ENCODE data around the gene BRCA2.

BRCA2 gene

GRCh38 chr13:32277839-32278238, 37.5 kb upstream of the BRCA2 start:
- no peak overlapping the region for H3K4me3 ChIP-seq (replicated peaks; ENCODE audit: low read depth, low read length)
- DNase-seq (ENCODE audit: low read depth) = no peak
- TF ChIP-seq CTCF (IDR thresholded peaks at IDR 0.05; ENCODE audit: low read length, missing control alignments) = no peak

GRCh38 chr13:32278426-32278825, 36.9 kb upstream of the BRCA2 start:
- no peak overlapping the region for H3K4me3 ChIP-seq (replicated peaks; ENCODE audit: low read depth, low read length)
- DNase-seq (ENCODE audit: low read depth) = no peak
- TF ChIP-seq CTCF (IDR thresholded peaks at IDR 0.05; ENCODE audit: low read length, missing control alignments) = no peak

GRCh38 chr13:32281096-32281495, 34.2 kb upstream of the BRCA2 start:
- no peak for DNase-seq (ENCODE audit: low read depth)
- no peak overlapping the region for H3K4me3 ChIP-seq (replicated peaks; ENCODE audit: low read depth, low read length)
- TF ChIP-seq CTCF (IDR thresholded peaks at IDR 0.05; ENCODE audit: low read length, missing control alignments) = no peak

GRCh38 chr13:32282096-32282711, 33.1 kb upstream of the BRCA2 start:
- DNase-seq (ENCODE audit: low read depth) = no peak
- no peak overlapping the region for H3K4me3 ChIP-seq (replicated peaks; ENCODE audit: low read depth, low read length)
- no peak for TF ChIP-seq CTCF (IDR thresholded peaks at IDR 0.05; ENCODE audit: low read length, missing control alignments)

- no peak overlapping the region for H3K4me3 ChIP-seq (replicated peaks; ENCODE audit: low read depth, low read length)
- TF ChIP-seq CTCF (IDR thresholded peaks at IDR 0.05; ENCODE audit: low read length, missing control alignments) = no peak
- DNase-seq (ENCODE audit: low read depth) = peak; percentile 94
Observed at GRCh38 chr13:32284927-32285632, 30.2 kb upstream of the BRCA2 start.

- TF ChIP-seq CTCF (IDR thresholded peaks at IDR 0.05; ENCODE audit: low read length, missing control alignments) = no peak
Observed at GRCh38 chr13:32285633-32285965, 29.7 kb upstream of the BRCA2 start.

GRCh38 chr13:32297206-32297605, 18.1 kb upstream of the BRCA2 start:
- TF ChIP-seq CTCF (IDR thresholded peaks at IDR 0.05; ENCODE audit: low read length, missing control alignments) = no peak
- no peak for DNase-seq (ENCODE audit: low read depth)
- H3K4me3 ChIP-seq (replicated peaks; ENCODE audit: low read depth, low read length) = no peak overlapping the region

More at GRCh38 chr13:32285633-32285965, 29.7 kb upstream of the BRCA2 start:
- H3K4me3 ChIP-seq (replicated peaks; ENCODE audit: low read depth, low read length) = no peak overlapping the region
- DNase-seq (ENCODE audit: low read depth) = no peak
